ENCODE measurements around the gene PCGF1. TPM values are rescaled to one million over a fixed set of nuclear protein-coding genes. Genes with fewer than 3 reads are reported as not detected.

The PCGF1 gene
- total RNA-seq (2021; ENCODE audit: unreplicated experiment) (39.9 TPM), Bru-seq, nascent RNA (percentile 86 among the genes with signal in this experiment), BruChase-seq, experiment 1, labeled RNA remaining after a 6-hour chase (percentile 89 among the genes with signal in this experiment), BruChase-seq, experiment 2, labeled RNA remaining after a 2-hour chase (percentile 92 among the genes with signal in this experiment)
- polyA plus RNA-seq (2012) = 61.5 and 64.4 TPM in 2 replicates
- long read RNA-seq, transcript PCGF1-201 (9 exons, 1,792 nt) = major isoform, 15 of 38 reads
- long read RNA-seq, transcript PCGF1-204 (8 exons, 1,056 nt) = minor isoform, 6 of 38 reads
- long read RNA-seq, partial matches to known transcripts = 4 of 38 reads
- long read RNA-seq, other reads (novel, unspliced or antisense) = 13 of 38 reads

DNA sequence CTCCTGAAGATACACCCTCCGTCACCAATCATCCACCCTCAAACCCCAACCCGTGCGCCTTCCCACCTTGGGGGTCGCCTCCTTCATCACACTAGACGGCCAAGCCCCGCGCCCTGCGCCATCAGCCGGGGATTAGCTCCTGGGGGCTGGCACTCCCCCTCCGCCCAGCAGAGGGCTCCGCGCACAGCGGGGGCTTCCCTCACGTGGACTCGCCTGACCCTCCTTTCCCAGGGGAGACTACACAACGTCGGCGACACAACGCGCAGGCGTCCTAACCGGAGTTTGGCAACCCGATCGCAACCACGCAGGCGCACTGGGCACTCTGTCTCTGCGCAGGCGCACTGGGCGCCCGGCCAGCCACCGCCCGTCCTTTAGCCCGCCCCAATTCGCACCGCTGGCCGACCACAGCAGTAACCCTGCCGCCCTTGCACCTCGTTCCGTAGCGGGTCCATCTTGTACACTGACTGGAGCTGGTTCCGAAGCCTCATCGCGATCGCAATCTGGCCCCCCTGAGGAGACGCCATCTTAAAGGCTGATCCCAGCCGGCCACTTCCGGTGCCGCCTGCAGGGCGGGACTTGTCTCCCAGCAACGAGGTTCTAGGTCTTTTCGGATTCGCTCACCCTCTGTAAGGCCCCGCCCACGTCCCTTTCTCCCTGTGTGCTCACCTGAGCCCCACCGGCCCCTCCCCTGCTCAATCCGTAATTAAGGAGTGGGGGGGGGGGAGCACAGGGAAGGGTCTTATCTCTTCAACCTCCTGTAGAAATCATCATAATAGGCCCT is at the start of gene PCGF1:
Gene PCGF1, minus strand, starts transcription at position 551 of the 781 bp plus-strand sequence. Its CDS starts 27 bp downstream, at position 524.
- Histone ChIP-seq H3K79me2 (ENCODE audit: insufficient read depth, low read length) (peaks cover 22% of the 10 kb centered on the region), H3K4me3 (replicated peaks in 1 of 2; ENCODE audit: low read depth in 1 of 2, low read length in 2 of 2) (peak within 1 kb of the TSS; percentile 85 to 93), H3K4me1 (ENCODE audit: control insufficient read depth in 1 of 2, insufficient read depth in 2 of 2, low read length in 2 of 2) (peaks cover 22 to 46% of the 10 kb centered on the region in 2 experiments), H3K36me3 (ENCODE audit: control insufficient read depth in 1 of 2, insufficient read depth in 2 of 2, low read length in 2 of 2) (peaks cover 3 to 16% of the 10 kb centered on the region in 2 experiments; a peak in 2 of 4 replicates), H4K20me1 (ENCODE audit: insufficient read depth) (no peaks in the 10 kb centered on the region), H3K27me3 (ENCODE audit: insufficient read depth, low read length) (no peaks in the 10 kb centered on the region), H3K9ac (ENCODE audit: low read length) (peak within 1 kb of the TSS; percentile 85), H2AFZ (ENCODE audit: low read depth, low read length, poor library complexity, severe bottlenecking) (no peak within 1 kb of the TSS), H3K9me3 (ENCODE audit: control insufficient read depth in 1 of 2, insufficient read depth in 1 of 2, low read depth in 1 of 2, low read length in 2 of 2) (no peaks in the 10 kb centered on the region), H3K9me2 (ENCODE audit: insufficient read depth) (no peaks in the 10 kb centered on the region), H3K4me2 (ENCODE audit: low read length) (peak within 1 kb of the TSS; percentile 99), H3K27ac (ENCODE audit: low read depth, low read length) (peak within 1 kb of the TSS; percentile 91)
- ATAC-seq (peak; percentile 83), DNase-seq (ENCODE audit: low read depth, low spot score) (peak; percentile 96)
- ChIA-PET POLR2A (interaction anchor here (0.9 to 1.8 kb wide), 5 partner anchors 19 to 53 kb away, joined by 3 to 7 read pairs (median 3); partner anchors contain the start of genes AUP1, DQX1, HTRA2 and INO80B), RAD21 (ENCODE audit: low non-redundant PET in 1 of 2, low total read pairs in 2 of 2, uncharacterized antibody in 2 of 2, unreplicated experiment in 2 of 2) (no interaction called here), CTCF (no interaction called here)
- intact Hi-C loops (cut with micrococcal nuclease) = no loop called here
- BruUV-seq (replicated peaks) = no TSS peak
- no peak for TF ChIP-seq REST (IDR thresholded peaks at IDR 0.05; ENCODE audit: low read depth)
- no peak for TF ChIP-seq MAX (IDR thresholded peaks at IDR 0.05)
- no peak for TF ChIP-seq SP1 (IDR thresholded peaks at IDR 0.05; ENCODE audit: low read depth)
- TF ChIP-seq ZFX (IDR thresholded peaks at IDR 0.05) = no peak
- peak; percentile 94 for TF ChIP-seq YY1 (IDR thresholded peaks at IDR 0.05; ENCODE audit: extremely low read depth, insufficient replicate concordance, low read depth, low read length)
- TF ChIP-seq JUND (IDR thresholded peaks at IDR 0.05) = no peak
- TF ChIP-seq ZNF274 (IDR thresholded peaks at IDR 0.05; ENCODE audit: low read depth, low read length) = no peak
- TF ChIP-seq CTCF (IDR thresholded peaks at IDR 0.05 in 2 of 3, conservative IDR thresholded peaks at IDR 0.05 in 1 of 3; ENCODE audit: borderline replicate concordance in 1 of 3, insufficient read depth in 1 of 3, low read depth in 2 of 3, low read length in 2 of 3) = peak in 2 of 3 experiments; percentile 25 to 32; a peak in 1 of 6 replicates
- peak; percentile 57 for TF ChIP-seq POLR2AphosphoS5 (IDR thresholded peaks at IDR 0.05; ENCODE audit: low read depth, low read length)
- TF ChIP-seq EGR1 (IDR thresholded peaks at IDR 0.05; ENCODE audit: low read depth) = no peak
- no peak for TF ChIP-seq EZH2 (IDR thresholded peaks at IDR 0.05)
- TF ChIP-seq, protein P1, sequence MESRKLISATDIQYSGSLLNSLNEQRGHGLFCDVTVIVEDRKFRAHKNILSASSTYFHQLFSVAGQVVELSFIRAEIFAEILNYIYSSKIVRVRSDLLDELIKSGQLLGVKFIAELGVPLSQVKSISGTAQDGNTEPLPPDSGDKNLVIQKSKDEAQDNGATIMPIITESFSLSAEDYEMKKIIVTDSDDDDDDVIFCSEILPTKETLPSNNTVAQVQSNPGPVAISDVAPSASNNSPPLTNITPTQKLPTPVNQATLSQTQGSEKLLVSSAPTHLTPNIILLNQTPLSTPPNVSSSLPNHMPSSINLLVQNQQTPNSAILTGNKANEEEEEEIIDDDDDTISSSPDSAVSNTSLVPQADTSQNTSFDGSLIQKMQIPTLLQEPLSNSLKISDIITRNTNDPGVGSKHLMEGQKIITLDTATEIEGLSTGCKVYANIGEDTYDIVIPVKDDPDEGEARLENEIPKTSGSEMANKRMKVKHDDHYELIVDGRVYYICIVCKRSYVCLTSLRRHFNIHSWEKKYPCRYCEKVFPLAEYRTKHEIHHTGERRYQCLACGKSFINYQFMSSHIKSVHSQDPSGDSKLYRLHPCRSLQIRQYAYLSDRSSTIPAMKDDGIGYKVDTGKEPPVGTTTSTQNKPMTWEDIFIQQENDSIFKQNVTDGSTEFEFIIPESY (IDR thresholded peaks at IDR 0.05; ENCODE audit: extremely low read depth, insufficient replicate concordance, low read length) = no peak
- TF ChIP-seq FOSL1 (IDR thresholded peaks at IDR 0.05; ENCODE audit: low read depth) = no peak
- TF ChIP-seq ELF1 (IDR thresholded peaks at IDR 0.05; ENCODE audit: borderline replicate concordance, low read depth) = no peak
- TF ChIP-seq TCF7L2 (IDR thresholded peaks at IDR 0.05; ENCODE audit: borderline replicate concordance, extremely low read depth, insufficient read depth, insufficient read length) = peak; percentile 7
- no peak for TF ChIP-seq SRF (IDR thresholded peaks at IDR 0.05; ENCODE audit: low read depth)
